Astrocyte of the hippocampus (primary cell): ENCODE measurements around the gene EEIG2.

Source experiments
- DNase-seq: peaks from one replicate; pipeline ENCODE4 v3.0.0; 2011; ENCODE audit warnings: low read depth, low spot score

EEIG2 gene

DNA sequence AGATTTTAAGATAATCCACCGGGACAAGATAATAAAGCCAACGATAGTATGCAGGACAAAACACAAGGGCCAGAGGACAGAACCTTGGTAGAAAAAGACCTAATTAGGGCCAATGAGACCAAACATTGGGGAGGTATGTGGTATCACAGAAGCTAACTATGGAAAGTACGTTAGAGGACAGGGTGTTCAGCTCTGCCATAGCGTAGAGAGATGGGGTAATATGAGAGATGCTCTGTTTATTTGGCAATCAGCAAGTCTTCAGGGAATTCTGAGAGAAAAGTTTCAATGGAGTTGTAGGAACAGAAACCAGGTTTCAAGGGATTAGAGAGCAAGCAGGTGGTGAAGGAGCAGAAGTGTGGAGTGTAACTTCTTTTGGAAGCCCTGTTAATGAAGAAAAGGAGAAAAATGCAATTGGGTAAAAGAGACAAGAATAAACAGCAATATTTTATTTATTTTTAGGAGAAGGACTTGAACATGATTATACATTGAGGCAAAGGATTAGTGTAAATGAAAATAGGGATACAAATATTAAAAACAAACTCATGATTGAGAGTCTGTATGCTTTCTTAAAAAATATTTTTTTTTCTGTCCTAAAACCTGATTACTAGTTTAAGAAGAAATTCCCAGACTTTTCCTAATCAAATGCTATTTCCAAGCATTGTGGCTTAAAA lies 24.0 kb downstream of the EEIG2 start:
- DNase-seq, result no peak

DNA sequence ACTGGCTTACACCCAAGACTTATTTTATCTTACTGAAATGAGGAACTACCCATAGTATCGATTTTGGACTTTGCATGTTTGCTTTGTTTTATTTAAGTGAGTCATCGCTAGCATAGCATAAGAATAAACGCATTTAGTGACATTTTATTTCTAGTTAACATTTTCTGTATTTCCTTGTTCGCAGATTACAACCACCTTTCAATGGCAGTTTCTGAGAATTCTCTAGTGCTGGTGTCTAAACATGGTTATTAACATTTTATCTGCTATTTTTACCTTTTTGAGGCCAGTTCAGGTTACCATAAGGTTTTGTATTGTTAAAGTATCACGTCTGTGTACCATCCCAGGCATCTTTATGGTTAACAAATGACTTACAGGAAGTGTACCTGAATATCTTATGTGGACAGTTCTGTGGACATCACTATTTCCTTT lies 24.5 kb downstream of the EEIG2 start:
- no peak for DNase-seq

DNA sequence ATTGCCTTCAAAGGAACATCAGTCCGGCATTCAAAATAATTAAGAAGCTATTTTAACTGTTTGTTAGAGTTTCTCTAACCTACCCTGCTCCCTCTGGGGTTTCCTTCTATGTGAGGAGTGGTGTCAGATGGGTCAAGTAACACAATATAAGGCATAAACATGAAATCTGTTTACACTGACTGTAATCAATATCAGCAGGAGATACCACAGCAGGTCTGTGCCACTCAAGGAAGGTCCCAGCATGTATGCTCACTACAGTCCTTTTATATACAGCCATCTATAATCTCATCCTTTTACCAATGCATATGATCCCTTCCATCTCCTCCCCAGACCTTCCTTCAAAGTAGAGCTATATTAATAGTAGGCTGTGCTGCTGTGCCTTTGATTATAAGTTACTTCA lies 25.4 kb downstream of the EEIG2 start:
- DNase-seq, result no peak

DNA sequence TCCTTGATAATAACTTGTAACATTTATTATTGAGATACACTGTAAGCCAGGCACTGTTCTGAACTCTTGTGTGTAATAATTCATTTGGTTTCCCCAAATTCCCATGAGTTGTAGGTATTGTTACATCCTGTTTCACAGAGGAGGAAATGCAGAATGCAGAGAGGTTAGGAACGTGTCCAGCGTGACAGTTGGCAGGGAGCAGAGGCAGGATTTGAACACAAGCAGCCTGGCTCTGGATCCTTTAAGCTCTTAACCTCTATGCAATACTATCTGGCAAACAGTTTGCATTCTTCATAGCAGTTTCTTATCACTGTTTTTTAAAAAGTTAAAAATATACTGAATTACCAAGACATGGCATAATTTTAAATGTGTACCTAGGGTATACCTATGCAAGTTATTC lies 30.5 kb downstream of the EEIG2 start:
- DNase-seq, result no peak

DNA sequence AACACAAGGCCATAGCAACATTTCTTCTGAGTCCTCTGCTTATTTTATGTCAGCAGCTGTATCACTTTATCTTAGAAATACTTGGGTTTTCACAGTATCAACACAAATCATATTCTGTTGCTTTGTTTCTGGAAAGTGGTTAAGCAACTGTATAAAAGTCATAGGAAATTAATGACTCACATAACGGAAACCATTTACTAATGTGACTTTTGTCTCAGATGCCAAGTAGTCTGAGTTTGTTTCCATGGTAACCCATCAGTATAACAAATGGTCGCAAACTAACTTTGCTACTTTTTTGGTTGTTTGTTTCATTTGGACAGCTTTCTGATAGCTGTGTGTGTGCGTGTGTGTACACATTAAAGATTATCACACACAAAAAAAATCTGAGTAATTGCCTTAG lies 31.1 kb downstream of the EEIG2 start:
- DNase-seq, result peak; percentile 80

DNA sequence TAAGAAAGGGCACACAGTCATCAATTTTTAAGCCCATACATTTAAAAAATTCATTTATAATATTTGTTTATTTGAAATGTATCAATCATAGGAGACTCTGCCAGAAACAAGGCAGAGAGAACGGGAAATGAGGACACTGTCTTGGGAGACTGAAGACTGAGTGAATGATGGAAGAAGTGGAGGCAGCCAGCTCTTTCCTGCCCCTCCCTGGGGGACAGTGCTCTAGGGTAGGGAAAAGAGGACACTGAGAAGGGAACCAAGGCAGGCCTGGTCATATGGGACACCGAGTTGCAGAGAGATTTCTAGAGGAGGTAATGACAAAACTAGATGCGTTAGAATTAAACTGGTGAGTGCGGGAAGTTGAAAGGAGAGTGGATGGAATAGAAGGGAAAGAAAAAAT lies 31.6 kb downstream of the EEIG2 start:
- DNase-seq, result no peak

DNA sequence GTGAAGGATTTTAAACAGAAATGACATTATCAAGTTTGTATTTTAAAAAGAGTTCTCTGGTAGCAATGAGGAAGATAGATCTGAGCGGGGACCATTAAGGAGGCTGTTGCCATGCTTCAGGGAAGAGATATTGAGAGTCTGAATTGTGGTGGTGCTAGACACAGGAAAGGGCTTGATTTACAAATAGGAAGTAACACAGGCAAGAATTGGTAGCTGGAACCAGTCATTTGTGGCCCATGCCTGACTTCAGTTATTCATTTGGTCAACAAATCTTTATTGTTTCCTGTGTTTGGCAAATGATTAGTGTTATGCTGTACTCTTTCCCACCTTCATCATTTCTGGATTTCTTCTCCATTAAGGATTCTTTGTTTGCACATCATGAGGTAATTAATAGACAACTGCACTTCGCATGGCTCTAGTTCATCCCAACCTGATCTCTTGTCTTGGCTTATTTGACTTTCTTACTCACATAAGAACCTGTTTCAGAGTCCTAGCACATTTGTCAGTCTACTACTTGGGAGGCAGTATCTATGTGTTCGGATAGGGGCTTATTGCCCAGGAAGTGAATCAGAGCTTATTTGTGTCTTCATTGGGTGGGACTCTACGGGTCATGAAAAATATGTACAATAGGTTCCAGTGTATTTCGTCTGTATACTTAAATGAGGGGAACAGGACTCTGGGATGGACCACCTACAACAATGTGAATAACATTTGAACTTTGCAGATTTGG lies 32.3 kb downstream of the EEIG2 start:
- no peak for DNase-seq

DNA sequence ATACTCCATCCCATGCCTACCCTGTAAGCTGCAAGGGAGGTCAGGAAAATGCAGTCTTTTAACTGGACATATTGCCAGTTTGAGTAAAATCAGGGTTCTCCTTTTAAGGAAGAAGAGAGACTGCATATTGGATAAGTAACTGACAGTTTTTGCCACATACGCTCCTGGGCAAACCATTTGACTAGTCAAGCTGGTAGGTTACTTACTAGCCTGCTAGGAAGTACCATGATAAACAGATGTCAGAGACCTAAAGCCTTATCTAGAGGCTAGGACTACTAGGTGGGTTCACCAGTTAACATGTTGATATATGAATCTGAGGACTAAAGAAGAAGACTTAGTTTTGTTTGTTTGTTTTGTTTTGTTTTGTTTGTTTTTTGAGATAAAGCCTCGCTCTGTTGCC lies 33.5 kb downstream of the EEIG2 start:
- no peak for DNase-seq

DNA sequence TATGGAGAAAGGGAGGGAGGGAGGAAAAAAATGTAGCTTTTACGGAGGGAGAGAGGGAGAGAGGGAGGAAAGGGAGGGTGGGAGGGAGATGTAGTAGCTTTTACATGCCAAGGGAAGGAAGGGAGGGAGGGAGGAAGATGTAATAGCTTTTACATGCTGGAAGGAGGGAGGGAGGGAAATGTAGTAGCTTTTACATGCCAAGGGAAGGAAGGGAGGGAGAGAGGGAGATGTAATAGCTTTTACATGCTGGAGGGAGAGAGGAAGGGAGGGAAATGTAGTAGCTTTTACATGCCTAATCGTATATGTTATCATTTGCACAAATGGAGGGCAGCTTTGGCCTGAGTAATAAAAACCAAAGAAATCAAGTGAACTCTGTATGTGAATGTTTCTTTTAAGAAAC lies 35.6 kb downstream of the EEIG2 start:
- no peak for DNase-seq

DNA sequence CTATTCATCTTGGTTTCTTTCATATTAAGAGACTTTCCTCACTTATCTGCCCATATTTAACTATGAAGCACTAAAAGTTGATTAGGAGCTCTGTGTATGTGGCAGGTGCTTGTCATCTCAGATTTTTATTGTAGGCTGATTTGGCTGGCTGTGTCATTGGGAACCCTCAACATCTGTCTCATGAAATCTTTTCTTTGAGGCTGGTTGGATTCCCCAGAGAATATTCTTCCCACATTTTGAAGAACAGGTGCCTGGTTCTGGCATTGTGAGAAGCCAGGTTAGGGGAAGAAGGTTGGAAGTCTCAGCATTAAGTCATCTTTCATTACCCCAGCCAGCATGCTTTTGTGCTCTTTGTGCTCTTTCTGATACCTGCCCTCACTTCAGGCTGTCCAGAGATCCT lies 37.1 kb downstream of the EEIG2 start:
- DNase-seq, result no peak

DNA sequence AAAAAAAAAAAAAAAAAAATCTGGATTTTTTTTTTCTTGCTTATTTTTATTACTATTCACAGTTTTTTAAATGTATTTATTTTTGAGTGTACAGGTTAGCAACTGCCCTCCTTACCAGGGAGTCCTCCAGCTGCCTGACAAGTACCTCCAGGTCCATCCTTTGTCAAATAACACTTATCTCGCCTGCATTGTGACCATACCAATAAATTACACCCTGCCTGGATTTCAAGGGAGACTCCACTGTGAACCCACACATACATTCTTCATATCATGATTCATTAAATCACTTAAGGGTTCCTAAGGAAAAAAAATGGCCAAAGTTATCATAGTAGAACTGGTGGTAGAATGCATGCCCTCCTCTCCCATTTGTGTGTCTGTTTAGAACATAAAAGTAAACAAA lies 38.4 kb downstream of the EEIG2 start:
- no peak for DNase-seq

DNA sequence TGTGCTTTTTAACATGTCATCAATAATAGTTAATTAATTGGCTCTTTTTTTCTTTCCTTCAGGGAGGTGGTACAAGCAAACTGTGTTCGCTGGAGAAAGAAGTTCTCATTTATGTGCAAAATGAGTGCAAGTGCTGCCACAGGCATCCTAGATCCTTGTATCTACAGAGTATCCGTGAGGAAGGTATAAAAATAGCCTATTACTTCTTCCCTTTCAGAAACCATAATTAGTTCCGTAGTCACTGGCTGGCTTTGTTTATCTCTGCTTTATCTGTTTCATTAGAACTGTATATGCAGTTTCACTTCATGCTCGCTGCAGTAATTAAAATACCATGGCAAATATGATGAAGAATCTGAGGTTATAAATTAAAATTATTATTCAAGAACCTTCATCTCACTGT lies 40.6 kb downstream of the EEIG2 start:
- DNase-seq, result no peak

DNA sequence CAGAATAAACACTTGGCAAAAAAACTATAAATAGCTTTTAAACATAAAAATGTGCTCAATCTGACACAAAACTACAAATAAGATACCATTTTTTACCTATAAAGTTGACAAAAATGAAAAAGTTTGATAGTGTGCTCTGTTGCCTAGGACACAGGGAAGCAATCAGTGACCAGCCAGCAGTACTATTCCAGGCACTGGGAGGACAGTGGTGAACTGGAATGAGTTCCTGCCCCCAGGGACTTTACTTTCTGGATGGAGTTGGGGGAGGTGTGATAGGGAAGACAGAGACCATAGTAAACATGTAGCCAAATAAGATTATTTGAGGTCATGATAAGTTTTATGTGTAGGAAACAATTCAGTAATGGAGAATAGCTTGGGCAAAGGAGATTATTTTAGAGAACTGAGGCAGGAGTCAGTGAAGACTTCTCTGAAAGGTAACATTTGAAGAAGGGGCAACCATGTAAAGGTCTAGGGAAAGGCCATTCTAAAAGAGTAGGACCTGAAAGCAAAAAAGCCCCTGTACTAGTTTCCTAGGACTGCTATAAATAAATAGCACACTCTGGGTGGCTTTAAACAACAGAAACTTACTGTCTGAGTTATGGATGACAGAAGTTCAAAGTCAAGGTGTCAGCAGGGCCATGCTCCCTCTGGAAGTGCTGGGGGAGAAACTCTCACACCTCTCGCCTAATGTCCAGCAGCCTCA lies 42.0 kb downstream of the EEIG2 start:
- DNase-seq, result no peak

DNA sequence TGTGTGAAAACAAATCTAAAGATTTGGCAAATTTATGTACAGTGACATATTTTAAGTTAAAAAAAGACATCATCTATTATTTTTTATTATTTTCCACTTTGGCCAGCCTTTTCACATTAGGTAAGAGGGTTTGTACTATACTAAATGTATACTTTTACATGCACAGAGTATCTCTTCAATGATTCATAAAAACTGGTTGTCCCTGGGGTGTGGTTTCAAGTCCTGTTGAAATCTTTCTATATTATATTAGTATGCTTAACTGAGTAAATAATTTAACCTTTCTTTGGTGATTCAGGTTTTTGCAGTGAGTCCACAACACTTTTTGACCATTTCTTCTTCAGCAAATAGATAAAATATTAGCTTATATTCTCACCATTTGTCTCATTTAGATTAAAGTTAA lies 45.7 kb downstream of the EEIG2 start:
- no peak for DNase-seq

DNA sequence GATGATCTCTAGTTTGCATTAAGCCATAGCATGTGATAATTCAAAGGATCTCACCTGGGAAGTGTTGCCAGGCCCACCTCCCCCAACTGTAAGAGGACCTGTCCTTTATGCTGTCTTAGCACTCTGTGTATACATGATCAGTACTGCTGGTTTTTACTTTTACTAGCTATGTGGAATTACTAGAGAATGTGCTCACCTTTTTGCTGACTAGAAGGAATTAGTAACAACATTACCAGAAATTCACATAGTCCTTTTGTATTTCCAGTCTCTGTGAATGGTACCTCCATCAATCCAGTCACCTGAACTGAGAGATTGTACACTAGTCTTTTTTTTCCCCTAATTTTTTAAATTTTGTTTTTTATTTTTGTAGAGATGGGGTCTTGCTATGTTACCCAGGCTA lies 46.6 kb downstream of the EEIG2 start:
- DNase-seq, result no peak

DNA sequence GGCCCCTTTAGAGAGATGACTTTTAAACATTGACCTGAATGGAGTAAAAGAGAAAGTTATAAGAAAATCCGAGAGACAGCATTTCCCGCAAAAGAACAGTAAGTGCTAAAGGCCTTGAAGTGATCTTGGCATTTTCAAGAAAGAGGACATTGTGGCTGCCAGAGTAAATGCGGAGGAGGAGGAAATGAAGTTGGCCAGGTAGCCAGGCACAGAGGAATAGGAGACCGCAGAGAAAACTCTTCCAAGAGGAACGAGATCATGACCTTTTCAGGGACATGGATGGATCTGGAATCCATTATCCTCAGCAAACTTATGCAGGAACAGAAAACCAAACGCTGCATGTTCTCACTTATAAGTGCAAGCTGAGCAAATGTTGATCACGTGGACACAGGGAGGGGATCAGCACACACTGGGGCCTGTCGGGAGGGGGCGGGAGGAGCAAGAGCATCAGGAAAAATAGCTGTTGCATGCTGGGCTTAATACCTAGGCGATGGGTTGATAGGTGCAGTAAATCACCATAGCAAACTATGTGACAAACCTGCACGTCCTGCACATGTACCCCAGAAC lies 49.7 kb downstream of the EEIG2 start:
- DNase-seq, result no peak
